Heart left ventricle (tissue), 16 donors: Measurements from ENCODE around the gene SSC5D. TPM values are rescaled to one million over a fixed set of nuclear protein-coding genes. Genes with fewer than 3 reads are reported as not detected.
A peak's percentile ranks its signal among the peaks of the same experiment; 100 is the strongest.

Experiments used
- ATAC-seq, 4 donors: fragments of 200-7000 bp; cut with Tn5 transposase; one replicate each; pipeline ENCODE4 v1.9.1; 2020 to 2022; ENCODE audit warnings: moderate library complexity in 4 of 4, mild to moderate bottlenecking in 3 of 4, moderate number of reproducible peaks in 1 of 4
- DNase-seq, 5 donors: peaks; one replicate each; pipeline ENCODE4 v3.0.0-alpha.2; 2020
- H3K27ac ChIP-seq, 12 donors: fragments of 200-600 bp; sonication (generic) in 4 of 12; one replicate each; pipeline versions ENCODE4 v1.5.0 to v1.8.0; 2016 to 2022; ENCODE audit warnings: mild to moderate bottlenecking in 2 of 12
- H3K27me3 ChIP-seq, 9 donors: fragments of 200-600 bp; sonication (generic) in 2 of 9; one replicate each; pipeline versions ENCODE4 v1.5.1 to v1.8.0; 2016 to 2022; ENCODE audit warnings: mild to moderate bottlenecking in 3 of 9
- H3K36me3 ChIP-seq, 9 donors: fragments of 200-600 bp; sonication (generic) in 2 of 9; one replicate each; pipeline versions ENCODE4 v1.5.0 to v1.8.0; 2018 to 2022; ENCODE audit warnings: mild to moderate bottlenecking in 2 of 9
- H3K4me1 ChIP-seq, 12 donors: fragments of 200-600 bp; sonication (generic) in 4 of 12; one replicate each; pipeline versions ENCODE4 v1.5.0 to v1.8.0; 2016 to 2022; ENCODE audit warnings: mild to moderate bottlenecking in 3 of 12
- H3K4me3 ChIP-seq, 12 donors: fragments of 200-600 bp; sonication (generic) in 4 of 12; one replicate each; pipeline versions ENCODE4 v1.5.0 to v1.8.0; 2017 to 2022; ENCODE audit warnings: mild to moderate bottlenecking in 9 of 12, moderate library complexity in 4 of 12
- H3K9me3 ChIP-seq, 12 donors: fragments of 200-600 bp; sonication (generic) in 4 of 12; one replicate each; pipeline versions ENCODE4 v1.5.0 to v1.8.0; 2016 to 2022; ENCODE audit warnings: mild to moderate bottlenecking in 1 of 12
- CTCF ChIP-seq, 12 donors: fragments of 200-600 bp; sonication (generic) in 4 of 12; IDR thresholded peaks; one replicate each; pipeline versions ENCODE4 v1.5.0 to v1.8.0; 2018 to 2022; ENCODE audit warnings: antibody characterized with exemption in 12 of 12, mild to moderate bottlenecking in 5 of 12
- POLR2A ChIP-seq, 2 donors: fragments of 450-650 bp; IDR thresholded peaks; one replicate each; pipeline ENCODE4 v1.6.1; 2017; ENCODE audit warnings: antibody characterized with exemption in 2 of 2, mild to moderate bottlenecking in 2 of 2, moderate library complexity in 2 of 2
- WGBS, 4 donors: extraction: QIAGEN DNeasy Blood & Tissue Kit in 2 of 4; methylation state at CpG; one replicate each; pipeline versions ENCODE4 v1.1.5 to v1.1.7; 2013 to 2018; 5-methylcytosine and 5-hydroxymethylcytosine counted together
- intact Hi-C, 10 donors: fragments of 100-400 bp; cut with DNase I; formaldehyde crosslinking; loops; one replicate each; pipeline versions ENCODE4 v1.11.1 to v1.14.2; 2022
- polyA plus RNA-seq, 2 donors: library from polyadenylated mRNA; stranded (reverse); fragments of 200-250 nt; gene quantifications; one replicate each; pipeline ENCODE4 v1.2.3, GENCODE V29; 2013
- total RNA-seq, 9 donors: library from RNA; depleted of rRNA in 2 of 9; stranded (reverse); fragments of >200 nt in 2 of 9; fragmentation: NEBNext Ultra II Directional in 3 of 9; extraction: Animal tissue kit (Norgen Biotek cat#: 25700) in 3 of 9; gene quantifications; one replicate each; pipeline versions ENCODE4 v1.1.0 to v1.2.4, GENCODE V29; 2016 to 2023
- donor health status: ischemic (EF 13 %, LVEDD 7.1; RV severe dilation, severe dysfunction).
- donor health status: healthy with polysubstance abuse.
- donor health status: DM: no; HTN: yes; CAD: no.
- donor health status: DM: no; HTN: no; CAD: no.
- donor health status: ischemic (EF 25% LVEDD 6.9; RV normal size, moderate dysfunction).
- donor health status: ischemic (EF 25% LVEDD 5.7; RV mildly dilated, moderate dysfunction).
- donor health status: healthy.
- donor health status: DM: yes; HTN: yes; CAD: no.
- donor health status: ischemic (EF 35%, LVEDD 5.7; RV mildly dilated, moderate dysfunction).
- donor health status: nonischemic (EF 11% LVEDD 7.7; RV severe dilation, severe dysfunction).
- donor health status: DM: yes; HTN: yes; CAD: no.
- donor health status: PGD.
- donor health status: ischemic (EF 29% LVEDD 5.4; RV normal size, mild dysfunction).
- donor health status: nonischemic (EF 23%, LVEDD 6.1; RV moderate dilation, normal function).

Gene SSC5D
- total and polyA plus RNA-seq, 11 donors, result 0.91 to 6.2 (median 3.1) TPM

- Histone ChIP-seq H3K27me3 (peaks cover 0 to 16% (median 0%) of the 10 kb centered on the region in 9 donors), H3K4me3 (no peak overlapping the region), H3K9me3 (no peaks in the 10 kb centered on the region), H3K4me1 (peaks cover 5 to 69% (median 44%) of the 10 kb centered on the region in 12 donors), H3K27ac (peak overlapping the region in 4 of 12 donors; percentile 34 to 98 (median 65)), H3K36me3 (no peaks in the 10 kb centered on the region)
- intact Hi-C loops, result no loop called here
- 64 to 82% (median 73%) methylated on average over 8 to 36 of the region's 36 CpGs for WGBS, 4 donors
- TF ChIP-seq CTCF (IDR thresholded peaks at IDR 0.05) (no peak), POLR2A (IDR thresholded peaks at IDR 0.05) (no peak)
- DNase-seq, result peak in 2 of 5 donors; percentile 19 to 20
- ATAC-seq, result no peak
Measured at GRCh38 chr19:55488986-55489710, 912 bp downstream of the SSC5D start.

DNA sequence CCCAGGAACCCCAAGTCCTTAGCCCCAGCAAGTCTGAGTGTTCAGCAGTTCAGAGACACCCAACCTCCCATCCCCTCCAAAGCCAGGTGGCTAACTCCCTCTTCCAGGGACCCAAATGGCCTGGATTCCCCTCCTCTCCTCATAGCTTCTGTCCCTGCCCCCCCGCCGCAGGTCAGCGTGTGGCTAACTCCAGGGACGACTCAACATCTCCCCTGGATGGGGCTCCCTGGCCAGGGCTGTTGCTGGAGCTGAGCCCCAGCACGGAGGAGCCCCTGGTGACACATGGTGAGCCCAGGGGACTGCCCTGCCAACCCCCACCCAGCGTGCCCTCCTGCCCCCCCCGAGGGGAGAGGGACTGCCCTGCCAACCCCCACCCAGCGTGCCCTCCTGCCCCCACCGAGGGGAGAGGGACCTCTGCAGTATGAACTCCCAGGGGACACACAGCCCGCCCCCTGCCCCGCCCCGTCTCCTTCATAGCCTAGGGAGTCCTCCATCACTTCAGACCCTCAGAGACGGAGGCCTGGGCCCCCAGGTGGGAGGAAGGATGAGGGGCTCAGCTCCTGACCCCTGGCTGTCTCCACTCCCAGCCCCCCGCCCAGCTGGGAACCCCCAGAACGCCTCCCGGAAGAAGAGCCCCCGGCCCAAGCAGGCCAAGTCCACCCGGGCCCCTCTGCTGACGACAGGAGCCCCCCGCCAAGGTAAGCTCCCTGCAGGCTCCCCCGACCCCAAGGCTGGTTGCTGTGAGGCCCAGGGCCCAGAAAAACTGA lies 1.7 kb downstream of the SSC5D start:
- no peaks in the 10 kb centered on the region for H3K36me3 ChIP-seq
- H3K9me3 ChIP-seq, result no peaks in the 10 kb centered on the region
- H3K27me3 ChIP-seq, result peaks cover 0 to 14% (median 0%) of the 10 kb centered on the region in 9 donors
- 57 to 73% (median 71%) methylated on average over 9 to 21 of the region's 21 CpGs for WGBS, 4 donors
- TF ChIP-seq CTCF (IDR thresholded peaks at IDR 0.05) (no peak), POLR2A (IDR thresholded peaks at IDR 0.05) (no peak)
- H3K4me3 ChIP-seq, result no peak overlapping the region
- ATAC-seq (no peak), DNase-seq (no peak)
- H3K27ac ChIP-seq, result peak overlapping the region in 2 of 12 donors; percentile 49 to 98
- intact Hi-C loops, result no loop called here
- peaks cover 0 to 62% (median 39%) of the 10 kb centered on the region in 12 donors for H3K4me1 ChIP-seq

GRCh38 chr19:55490478-55491432 lies 2.5 kb downstream of the SSC5D start:
- Histone ChIP-seq H3K9me3 (no peaks in the 10 kb centered on the region), H3K27me3 (peaks cover 0 to 11% (median 0%) of the 10 kb centered on the region in 9 donors), H3K4me1 (peaks cover 0 to 53% (median 36%) of the 10 kb centered on the region in 12 donors), H3K4me3 (no peak overlapping the region), H3K36me3 (no peaks in the 10 kb centered on the region), H3K27ac (peak overlapping the region in 4 of 12 donors; percentile 19 to 98 (median 26))
- peak in 1 of 5 donors; percentile 32 for DNase-seq
- TF ChIP-seq CTCF (IDR thresholded peaks at IDR 0.05) (no peak), POLR2A (IDR thresholded peaks at IDR 0.05) (no peak)
- 81 to 84% (median 83%) methylated on average over 30 to 52 of the region's 52 CpGs for WGBS, 4 donors
- ATAC-seq, result no peak
- intact Hi-C loops, result no loop called here
